Measurements from ENCODE around the gene ALAD. TPM values are rescaled to one million over a fixed set of nuclear protein-coding genes. Genes with fewer than 3 reads are reported as not detected.

ALAD gene
- total and polyA plus RNA-seq, 9 of the 15 experiments (the other 6 are each of a cell fraction or from before 2014, with no cell fraction given), result 1.3 to 12.7 (median 6.8) TPM

DNA sequence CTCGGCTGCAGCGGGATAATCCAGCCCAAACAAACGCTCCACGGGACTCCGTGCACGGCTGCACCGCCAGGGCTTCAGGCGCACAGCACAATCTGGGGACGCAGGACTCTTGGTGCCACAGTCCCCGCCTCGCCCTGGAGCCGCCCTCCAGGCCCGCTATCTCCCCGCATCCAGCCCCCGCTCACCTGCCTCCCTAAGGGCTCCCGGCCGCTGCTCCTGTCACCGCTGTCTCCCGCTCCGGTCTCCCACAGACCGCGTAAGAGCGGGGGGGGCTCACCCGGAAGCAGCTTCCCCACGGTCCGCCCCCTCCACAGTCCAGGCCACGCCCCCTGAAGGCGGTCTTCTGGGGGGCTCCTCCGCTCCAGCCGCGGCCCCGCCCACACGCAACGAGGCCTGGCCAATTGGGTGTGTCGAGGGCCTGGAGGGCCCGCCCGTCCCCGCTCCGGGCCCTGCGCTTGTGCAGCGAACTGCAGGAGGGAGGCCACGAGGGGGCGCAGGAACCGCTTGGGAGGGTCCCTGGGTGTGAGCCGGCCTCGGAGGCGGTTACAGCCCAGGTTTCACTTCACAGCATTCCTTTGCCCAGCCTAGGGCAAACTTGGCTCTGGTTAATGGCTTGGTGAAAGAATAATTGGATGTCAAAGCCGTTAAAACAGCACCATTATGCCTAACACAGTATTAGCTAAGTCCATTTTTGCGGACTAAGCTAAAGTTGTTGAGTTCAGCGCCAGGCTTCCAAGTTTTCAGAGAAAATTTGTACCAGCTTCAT, at the start of gene ALAD (continued):
- TF ChIP-seq RBM34 (IDR thresholded peaks at IDR 0.05; ENCODE audit: borderline replicate concordance, insufficient read depth, low read length), result peak; percentile 76; the same call in 1 of the 2 replicates
- no peak for TF ChIP-seq NFYB (IDR thresholded peaks at IDR 0.05; ENCODE audit: extremely low read depth, insufficient read length)
- no peak for TF ChIP-seq RFX5 (IDR thresholded peaks at IDR 0.05; ENCODE audit: low read depth, low read length)
- no peak for TF ChIP-seq U2AF2 (optimal IDR thresholded peaks at IDR 0.05; ENCODE audit: low read depth, low read length)
- peak; percentile 98 for TF ChIP-seq SP1 (CRISPR knock-in tag; IDR thresholded peaks at IDR 0.05)
- TF ChIP-seq CTBP1 (IDR thresholded peaks at IDR 0.05; ENCODE audit: borderline replicate concordance), result peak; percentile 85; the same call in 1 of the 2 replicates
- TF ChIP-seq YBX1 (IDR thresholded peaks at IDR 0.05), result no peak
- TF ChIP-seq, protein P1, sequence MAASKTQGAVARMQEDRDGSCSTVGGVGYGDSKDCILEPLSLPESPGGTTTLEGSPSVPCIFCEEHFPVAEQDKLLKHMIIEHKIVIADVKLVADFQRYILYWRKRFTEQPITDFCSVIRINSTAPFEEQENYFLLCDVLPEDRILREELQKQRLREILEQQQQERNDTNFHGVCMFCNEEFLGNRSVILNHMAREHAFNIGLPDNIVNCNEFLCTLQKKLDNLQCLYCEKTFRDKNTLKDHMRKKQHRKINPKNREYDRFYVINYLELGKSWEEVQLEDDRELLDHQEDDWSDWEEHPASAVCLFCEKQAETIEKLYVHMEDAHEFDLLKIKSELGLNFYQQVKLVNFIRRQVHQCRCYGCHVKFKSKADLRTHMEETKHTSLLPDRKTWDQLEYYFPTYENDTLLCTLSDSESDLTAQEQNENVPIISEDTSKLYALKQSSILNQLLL (CRISPR knock-in tag; IDR thresholded peaks at IDR 0.05; ENCODE audit: borderline replicate concordance), result no peak
- TF ChIP-seq PTRF (tag; IDR thresholded peaks at IDR 0.05), result no peak
- no peak for TF ChIP-seq RBM39 (optimal IDR thresholded peaks at IDR 0.05; ENCODE audit: low read depth, low read length)
- TF ChIP-seq MTA3 (IDR thresholded peaks at IDR 0.05; ENCODE audit: borderline replicate concordance), result peak; percentile 84; the same call in 1 of the 2 replicates
- TF ChIP-seq, protein P2, sequence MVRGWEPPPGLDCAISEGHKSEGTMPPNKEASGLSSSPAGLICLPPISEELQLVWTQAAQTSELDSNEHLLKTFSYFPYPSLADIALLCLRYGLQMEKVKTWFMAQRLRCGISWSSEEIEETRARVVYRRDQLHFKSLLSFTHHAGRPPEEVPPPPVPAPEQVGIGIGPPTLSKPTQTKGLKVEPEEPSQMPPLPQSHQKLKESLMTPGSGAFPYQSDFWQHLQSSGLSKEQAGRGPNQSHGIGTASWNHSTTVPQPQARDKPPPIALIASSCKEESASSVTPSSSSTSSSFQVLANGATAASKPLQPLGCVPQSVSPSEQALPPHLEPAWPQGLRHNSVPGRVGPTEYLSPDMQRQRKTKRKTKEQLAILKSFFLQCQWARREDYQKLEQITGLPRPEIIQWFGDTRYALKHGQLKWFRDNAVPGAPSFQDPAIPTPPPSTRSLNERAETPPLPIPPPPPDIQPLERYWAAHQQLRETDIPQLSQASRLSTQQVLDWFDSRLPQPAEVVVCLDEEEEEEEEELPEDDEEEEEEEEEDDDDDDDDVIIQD (CRISPR knock-in tag; IDR thresholded peaks at IDR 0.05), result no peak
- TF ChIP-seq GATAD2B (IDR thresholded peaks at IDR 0.05; ENCODE audit: borderline replicate concordance), result peak; percentile 89
- no peak for TF ChIP-seq RUNX1 (IDR thresholded peaks at IDR 0.05; ENCODE audit: low read depth)
